Glomerular endothelial cell (primary cell): ENCODE results near the gene FOXP1. TPM values are rescaled to one million over a fixed set of nuclear protein-coding genes. Genes with fewer than 3 reads are reported as not detected.
A peak's percentile ranks its signal among the peaks of the same experiment; 100 is the strongest.
"Not testable (repeated sequence)": the region's sequence is repeated elsewhere in the genome, so short reads cannot be mapped to it uniquely, and the experiment has no call there.

Experiments used
- DNase-seq: peaks from one replicate; pipeline ENCODE4 v3.0.0-alpha.2; 2011; ENCODE audit warnings: low read depth, low spot score; ENCODE audit errors: extremely low read depth
- total RNA-seq: library from RNA; depleted of rRNA; stranded (reverse); fragments of >200 nt; gene quantifications from 2 replicates; pipeline ENCODE4 v1.2.3, GENCODE V29; 2015

Gene FOXP1
- total RNA-seq, 1 donor from 2014 or later = 54.8 TPM

DNA sequence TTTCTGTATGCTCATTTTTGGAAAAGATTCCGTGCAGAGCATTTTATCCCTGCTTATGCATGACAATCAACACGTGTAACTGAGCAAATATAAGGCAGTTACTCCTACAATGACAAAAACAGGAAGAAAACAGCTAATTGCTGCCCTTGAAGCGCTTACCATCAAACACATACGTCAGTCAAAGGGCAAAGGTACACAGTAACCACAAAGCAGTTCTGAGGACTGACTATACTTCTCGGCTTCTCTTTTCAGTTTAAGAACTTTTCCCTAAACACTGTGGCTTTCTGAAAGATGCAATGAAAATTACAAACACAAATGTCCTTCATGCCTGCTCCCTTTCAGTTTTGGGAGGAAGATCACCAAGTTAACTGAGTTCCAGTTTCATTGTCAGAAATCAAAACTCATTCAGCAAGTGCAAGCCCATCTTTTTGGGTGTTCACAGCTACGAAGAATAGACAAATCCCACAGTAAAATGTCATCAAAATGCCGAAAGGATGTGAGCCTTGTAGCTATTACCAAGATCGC, 602.8 kb downstream of the FOXP1 start:
- no peak for DNase-seq

DNA sequence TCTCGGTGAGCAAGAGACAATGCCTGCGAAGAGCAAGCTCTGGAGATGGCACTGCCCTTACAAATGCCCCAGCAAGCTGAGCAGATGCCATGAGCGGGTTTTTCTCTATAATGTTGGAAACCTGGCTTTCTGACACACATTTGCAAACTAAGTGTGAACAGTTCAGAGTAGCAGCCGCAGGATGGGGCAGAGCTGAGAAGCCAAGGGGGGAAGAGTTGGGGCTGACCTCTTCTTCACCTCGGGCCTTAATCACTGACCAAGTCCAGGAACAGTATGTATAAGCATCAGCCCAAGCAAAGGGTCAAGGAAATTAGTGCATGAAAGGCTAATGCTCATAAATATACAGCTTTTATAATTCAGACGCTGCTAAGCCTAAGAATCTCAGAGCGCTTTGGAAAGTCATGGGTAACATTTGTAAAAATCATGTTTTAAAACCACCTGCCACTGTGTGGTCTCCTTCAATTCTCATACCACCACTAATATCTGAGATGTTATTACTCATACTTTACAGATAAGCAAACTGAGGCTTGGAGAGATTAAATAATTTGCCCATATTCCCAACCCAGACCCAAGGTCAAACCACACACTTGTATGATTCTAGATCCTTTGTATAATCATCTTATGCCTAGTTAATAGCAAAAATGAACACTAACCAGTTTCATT, 603.4 kb downstream of the FOXP1 start:
- no peak for DNase-seq

DNA sequence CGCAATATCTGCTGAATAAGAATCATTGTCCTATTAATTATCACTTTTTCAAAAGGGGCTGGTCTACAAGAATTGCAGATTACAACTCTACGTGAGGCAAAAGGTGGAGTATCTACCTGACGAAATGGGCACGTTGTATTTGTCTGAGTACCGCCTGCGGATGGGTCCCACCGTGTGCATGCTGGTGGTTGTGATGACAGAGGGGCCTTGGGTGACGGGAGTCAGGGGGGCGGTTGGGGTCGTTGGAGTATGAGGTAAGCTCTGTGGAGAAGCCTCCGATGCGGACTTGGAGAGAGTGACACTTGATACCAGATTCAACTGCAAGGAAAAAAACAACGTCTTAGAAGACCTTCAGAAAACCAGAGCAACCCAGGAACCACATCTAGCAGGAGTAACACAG, 605.8 kb downstream of the FOXP1 start:
- no peak for DNase-seq

DNA sequence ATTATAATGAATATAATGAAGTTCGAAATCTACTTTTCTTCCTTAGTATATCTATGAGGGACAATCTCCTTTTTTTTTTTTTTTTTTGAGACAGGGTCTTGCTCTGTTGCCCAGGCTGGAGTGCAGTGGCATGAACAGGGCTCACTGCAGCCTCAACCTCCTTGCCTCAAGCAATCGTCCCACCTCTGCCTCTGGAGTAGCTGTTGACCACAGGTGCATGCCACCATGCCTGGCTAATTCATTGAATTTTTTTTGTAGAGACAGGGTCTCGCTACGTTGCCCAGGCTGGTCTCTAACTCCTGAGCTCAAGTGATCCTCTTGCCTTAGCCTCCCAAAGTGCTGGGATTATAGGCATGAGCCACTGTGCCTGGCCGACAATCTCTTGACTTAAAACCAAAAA, 607.5 kb downstream of the FOXP1 start:
- DNase-seq = not testable (repeated sequence)

DNA sequence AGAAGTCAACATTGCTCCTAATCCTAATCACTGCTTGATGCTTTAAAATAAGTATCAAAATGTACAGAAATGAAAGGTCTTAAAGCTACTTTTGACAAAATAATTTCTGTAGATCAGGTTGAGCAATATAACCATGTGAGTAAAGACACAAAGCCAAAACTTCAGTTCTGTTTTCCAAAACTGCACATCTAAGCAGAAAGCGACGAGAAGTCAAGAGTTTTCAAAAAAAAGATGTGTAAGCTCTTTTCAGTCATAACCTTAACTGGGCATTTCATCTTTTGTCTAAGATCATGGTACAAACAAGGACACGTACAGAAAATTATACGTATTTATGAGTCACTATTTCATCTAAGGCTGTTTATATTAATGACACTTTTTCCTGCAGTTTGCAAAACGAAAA, 608.8 kb downstream of the FOXP1 start:
- DNase-seq = no peak

DNA sequence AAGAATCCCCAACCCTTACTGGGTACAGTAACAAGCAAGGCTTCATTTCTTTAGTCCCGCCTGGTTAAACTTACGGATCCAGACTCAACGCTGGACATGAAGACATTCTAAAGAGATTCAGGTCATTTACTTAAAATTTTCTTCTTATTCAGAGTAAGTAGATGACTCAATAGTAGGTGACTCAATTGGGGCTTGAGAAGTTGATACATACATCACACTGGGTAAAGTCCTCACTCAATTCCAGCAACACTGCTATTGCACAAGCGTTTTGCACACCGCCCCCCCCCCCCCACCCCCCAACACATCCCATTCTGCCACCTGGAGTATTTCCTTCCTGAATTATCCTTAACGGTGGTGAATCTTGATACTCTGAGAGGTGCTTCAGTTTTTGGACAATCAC, 610.0 kb downstream of the FOXP1 start:
- DNase-seq = no peak

DNA sequence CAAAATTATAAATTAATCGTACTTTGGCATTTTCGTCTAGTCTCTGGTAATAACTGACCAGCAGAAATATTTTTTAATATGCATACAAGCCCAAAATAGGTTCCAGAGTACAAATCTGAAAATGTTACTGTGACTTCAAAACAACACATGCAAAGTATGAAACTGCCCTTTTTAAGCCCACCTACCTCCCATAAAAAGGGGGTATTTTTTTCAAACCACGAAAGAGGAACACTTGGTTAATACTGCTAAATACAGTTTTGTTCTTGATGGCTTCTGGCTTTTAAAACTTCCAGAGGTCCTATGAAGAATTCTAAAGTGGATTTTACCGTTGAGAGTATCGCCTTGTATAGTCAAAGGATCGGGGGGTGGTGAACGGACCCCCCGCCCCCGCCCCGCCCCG, 610.7 kb downstream of the FOXP1 start:
- no peak for DNase-seq

DNA sequence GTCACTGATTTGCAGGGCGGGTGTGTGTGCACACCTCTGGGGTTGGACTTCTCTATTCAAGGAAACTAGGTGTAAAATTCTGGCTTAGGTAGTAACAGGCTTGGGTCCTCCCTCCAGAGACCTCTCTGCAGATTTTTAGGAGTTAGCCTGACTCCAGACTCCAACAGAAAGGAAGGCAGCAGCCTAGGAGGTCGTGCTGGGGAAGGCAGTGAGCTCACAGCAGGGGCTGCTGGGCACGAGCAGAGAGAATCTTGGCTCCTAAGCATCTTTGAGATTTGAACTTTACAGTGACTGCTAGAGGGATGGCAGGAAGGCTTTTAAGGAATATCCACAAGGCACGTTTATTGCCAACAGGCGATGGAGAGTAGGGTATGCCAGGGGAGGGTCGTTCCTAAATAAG, 612.6 kb downstream of the FOXP1 start:
- no peak for DNase-seq

DNA sequence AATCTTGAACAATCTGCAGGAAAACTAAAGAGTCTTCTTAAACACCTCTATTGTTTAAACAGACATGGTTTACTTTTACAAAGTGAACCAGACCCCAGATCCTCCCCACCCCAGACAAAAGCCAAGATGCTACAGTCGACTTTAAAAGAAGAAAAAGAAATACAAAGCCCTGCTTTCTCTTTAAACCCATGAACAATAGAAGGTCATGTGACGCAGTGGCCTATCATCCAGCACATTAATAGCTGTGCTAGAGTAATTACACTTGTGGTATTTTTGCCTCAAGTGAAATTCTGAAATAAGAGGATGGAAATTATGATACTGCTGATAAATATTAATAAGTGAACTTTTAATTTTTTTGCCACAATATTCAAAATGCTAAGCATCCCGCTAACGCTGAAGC, 613.4 kb downstream of the FOXP1 start:
- DNase-seq = no peak

DNA sequence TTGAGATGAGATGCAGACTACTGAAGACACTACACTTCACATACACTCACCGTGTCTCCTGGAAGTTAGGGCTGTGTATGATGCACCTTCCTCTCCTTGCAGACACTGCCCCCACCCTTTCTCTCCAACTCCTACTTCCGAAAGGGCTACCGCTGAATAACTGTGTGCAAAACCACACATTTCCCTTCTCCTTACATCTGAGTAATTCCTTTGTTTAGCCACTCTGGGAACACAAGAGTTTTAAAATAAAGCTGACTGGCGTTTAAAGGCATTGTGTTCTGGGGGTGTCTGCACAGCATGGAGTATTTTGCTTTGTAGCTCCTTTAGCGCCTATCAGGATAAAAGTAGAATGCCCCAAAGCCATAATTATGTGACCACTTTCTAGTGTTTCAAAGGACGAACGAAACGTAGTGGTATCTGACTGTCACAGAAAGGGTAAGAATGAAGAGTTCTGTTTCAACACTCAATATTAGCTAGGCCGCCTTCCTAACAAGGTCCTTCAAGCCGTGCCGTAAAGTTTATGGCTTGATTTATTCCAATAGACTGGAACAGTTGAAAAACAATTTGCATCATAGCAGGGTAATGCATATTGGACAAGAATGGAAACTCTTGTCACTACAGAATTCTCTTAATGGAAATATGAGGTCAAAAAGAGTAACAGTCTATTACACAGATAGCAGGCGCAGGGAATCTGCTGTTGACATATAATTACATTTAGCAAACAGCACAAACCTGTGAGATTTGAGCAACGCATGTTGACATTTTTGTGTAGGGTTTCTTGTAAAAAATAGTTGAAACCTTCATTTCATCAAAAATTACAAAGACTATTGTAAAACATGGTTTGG, 619.9 kb downstream of the FOXP1 start:
- DNase-seq = no peak

DNA sequence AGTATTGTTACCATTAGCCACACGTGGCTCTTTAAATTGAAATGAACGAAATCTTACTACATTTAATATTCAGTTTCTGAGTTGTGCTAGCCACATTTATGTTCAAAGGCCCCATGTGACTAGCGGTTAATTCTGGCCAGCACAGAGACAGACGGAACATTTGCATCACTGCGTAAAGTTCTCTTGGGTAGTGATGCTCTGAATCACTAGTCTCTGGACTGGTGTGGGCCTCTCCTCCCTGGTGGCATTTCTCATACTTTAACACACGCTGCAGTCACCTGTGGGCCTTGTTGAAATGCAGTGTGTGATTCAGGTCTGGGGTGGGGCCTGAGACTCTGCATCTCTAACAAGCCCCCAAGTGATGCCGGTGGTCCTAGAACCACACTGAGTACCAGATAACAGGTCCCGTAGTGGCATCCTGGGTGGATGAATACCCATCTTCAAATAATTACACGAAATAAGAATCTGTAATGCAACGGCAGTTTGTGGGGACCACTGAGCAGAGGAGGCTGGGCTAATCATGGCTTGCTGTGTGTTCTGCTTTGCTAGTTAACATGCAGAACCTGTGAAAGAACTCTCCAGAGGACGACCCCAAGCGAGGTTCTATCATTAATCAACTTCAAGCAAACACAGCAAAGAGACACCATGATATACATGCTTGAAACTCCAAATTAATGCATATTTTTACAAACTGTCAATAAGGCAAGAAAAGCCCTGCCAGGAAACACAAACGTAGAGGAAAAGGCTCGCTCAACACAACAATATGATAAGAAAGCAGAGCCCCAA, 623.8 kb downstream of the FOXP1 start:
- no peak for DNase-seq

DNA sequence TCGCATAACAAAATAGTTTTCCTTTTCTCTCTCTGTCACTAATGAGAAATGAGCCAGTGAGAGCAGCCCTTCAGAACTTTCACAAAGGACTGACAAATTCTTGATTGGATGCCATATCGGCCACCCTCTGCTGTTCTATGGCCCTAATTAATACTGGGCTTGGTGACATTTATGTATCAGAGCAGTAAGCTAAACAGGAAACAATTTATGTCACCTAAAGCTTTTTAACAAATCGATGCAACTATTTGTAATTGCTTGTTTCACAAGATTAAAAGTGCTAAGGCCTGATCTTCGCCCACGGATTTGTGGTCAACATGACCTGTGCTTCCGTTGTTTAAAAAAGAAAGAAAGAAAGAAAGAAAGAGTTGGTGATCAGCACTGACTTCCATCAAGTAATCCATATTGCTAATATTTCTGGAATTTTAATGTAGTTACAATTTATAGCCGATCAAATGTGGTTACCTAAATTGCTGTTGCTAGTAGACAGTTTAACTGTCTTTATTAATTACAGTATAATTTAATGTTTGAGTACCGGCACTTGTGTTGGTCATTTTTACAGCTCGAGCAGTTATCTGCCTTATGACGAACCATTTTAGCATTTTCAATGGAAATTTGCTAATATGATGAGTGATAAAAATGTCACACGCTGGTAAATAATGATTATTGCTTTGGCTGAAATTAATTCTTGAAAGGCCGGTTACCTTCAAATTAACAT, 631.3 kb downstream of the FOXP1 start:
- no peak for DNase-seq

DNA sequence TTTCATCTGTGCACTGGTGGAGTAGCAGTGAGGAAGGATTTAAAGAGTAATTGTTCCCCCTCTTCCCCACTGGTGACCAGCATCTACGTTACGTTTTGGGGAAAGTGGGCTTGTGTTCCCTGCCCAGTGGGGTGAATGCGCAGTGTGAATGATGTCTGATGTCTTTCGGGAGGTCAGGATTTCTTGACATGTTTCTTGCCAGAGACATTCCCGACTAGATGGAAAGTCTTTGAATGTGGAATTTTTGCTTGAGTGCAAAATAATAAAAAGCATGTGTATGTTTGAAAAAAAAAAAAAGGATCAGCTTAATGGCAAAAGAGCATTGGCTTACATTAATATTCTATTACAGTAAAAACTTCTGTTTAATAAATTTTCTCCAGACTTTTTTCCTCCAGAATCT, 632.2 kb downstream of the FOXP1 start:
- DNase-seq = no peak

DNA sequence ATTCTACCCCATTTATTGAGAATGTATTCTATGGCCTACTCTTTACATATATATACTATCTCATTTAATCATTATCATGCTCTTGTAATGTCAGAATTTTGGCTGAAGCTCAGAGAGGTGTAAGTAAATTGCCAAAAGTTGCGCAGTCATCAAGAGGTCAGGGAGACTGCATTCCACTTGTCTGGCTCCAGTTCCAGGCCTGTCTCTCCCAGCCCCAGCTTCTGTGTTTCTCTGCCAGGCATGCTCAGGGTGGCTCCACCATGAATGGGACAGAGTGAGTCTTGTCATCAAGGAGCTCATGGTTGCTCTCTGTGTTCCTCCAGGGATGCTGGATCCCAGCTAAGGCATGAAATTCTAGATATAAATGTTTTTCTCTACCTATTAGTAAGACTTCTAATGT, 635.9 kb downstream of the FOXP1 start:
- no peak for DNase-seq

DNA sequence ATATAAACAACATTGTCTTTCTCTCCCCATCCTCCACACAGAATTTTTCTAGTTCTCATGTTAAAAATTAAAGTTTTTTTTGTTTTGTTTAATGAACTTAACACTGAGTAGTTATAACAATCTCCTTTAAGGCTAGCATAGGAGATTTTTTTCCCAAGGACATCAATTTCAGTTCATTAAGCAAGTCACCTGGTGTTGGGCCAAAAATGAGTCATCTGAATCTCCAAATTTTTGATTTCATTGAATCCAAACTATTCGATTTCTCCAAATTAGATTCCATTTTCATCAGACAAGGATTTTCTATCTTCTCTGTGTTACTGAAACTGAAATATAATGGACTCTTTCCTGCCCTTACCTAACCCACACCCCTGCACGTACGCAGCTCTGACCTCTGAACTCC, 639.6 kb downstream of the FOXP1 start:
- DNase-seq = no peak

DNA sequence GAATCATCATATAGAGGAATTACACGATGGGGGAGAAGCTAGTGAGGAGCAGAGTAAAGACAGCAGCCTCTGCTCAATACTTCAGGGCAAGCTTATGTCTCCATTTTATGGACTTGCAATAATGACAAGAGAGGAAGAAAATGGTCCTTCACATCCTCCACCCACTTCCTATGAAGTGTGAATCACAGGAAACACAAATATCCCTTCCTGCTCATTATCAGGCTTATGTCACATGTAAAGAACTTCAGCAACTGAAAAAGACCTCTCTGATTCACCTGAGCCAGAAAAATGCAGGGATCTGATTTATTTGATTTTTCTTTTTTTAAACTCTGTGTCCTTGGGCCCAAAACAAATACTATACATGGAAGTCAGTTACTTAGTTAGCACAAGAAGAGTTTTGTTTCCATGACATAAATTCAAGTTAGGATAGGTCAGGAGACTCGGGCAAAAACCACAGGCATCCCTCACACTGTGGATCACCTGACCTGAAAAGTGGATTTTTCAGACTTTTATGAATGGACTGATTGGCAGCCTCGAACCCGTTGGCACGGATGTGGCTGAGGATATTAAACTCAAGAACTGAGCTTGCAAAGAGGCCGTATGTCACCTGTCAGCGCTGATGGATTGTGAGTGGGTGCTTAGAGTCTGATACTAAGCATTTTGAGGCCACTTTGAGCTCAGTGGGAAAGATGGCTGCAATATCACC, 650.3 kb downstream of the FOXP1 start:
- DNase-seq = peak; percentile 31

DNA sequence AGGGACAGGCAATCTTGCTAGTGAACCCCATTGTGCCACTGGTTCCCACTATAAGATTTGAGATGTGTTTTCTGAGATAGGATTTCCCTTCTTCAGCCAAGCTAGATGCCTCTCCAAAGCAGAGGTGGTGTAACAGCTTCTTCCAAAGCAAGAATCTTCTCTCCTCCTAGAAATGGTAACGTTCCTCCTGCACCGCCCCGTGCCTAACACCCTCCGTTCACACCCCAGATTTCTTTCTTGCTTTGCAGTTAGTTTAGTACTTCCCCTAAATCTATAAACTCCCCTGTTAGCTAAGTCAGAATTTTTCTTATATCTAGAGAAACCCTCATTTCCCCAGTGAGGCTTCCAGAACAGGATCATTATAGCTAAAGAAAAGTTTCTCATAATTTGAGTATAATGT, 653.5 kb downstream of the FOXP1 start:
- DNase-seq = no peak

DNA sequence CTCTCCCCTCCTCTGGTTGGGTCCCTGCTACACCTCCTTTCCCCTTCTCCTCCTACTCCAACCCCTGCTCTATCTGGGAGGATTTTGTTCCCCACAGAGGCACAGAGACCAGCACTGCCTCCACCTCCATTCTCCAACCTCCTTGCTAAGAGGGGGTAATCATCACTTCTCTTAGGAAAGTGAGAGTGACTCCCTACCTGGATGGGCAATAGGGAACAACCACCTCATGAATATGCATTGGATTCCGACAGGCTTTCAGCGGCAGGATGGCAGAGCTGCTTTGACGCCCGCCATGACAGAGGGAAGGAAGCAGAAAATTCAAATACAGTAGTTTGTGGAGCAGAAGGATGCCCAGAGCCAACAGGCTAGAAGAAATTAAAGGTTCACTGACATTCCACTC, 656.3 kb downstream of the FOXP1 start:
- DNase-seq = no peak

DNA sequence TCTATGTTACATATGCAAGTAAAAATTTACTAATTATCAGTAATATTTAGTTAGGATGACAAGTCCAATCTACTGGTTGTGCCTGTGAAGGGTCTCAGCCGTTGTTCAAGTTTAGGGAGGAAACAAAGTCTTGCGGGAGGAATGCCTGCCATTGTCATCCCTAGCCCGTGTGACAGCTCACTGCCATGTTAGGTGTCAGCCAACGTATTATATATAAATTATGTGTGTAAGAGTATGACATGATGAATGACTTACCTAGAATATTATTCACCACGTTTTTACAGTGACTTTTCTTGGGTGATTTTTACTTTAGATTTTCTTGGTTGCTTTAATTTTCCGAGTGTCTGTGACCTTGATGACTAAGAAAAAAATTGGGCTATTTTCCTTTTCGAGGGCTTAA, 656.7 kb downstream of the FOXP1 start:
- DNase-seq = no peak

DNA sequence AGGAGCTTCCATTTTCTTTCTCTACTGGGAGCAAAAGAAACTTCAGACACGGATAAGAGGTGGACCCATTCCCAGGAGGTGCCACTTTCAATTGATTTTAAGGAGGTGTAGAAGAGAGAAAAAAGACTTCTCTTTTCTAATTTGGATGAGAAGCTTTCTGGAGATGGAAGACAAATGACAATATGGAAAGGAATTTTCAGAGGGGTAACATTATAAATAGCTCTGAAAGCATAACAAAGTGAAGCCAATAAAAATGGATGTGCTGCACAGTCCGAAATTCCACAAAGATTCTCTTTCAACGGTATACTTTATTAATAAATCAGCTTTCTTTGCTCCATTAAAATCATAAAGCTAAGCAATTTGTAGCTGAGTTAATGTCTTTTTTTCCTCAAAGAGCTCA, 663.9 kb downstream of the FOXP1 start:
- no peak for DNase-seq
